CD1c-positive myeloid dendritic cell (primary cell): ENCODE data around the gene HIF3A.
"Not testable (repeated sequence)": the region's sequence is repeated elsewhere in the genome, so short reads cannot be mapped to it uniquely, and the experiment has no call there.

Experiments
- DNase-seq: peaks from one replicate; pipeline ENCODE4 v3.0.0-alpha.2; 2016; ENCODE audit errors: extremely low spot score

Gene HIF3A

GRCh38 chr19:46294494-46294893, 2.3 kb upstream of the HIF3A start:
- DNase-seq = no peak

- no peak for DNase-seq
Observed at GRCh38 chr19:46295401-46296201, 1.2 kb upstream of the HIF3A start.

GRCh38 chr19:46296202-46296480, 701 bp upstream of the HIF3A start:
- no peak for DNase-seq

- DNase-seq = no peak
Observed at GRCh38 chr19:46297700-46298478, 1.0 kb downstream of the HIF3A start.

GRCh38 chr19:46298479-46299003, 1.7 kb downstream of the HIF3A start:
- no peak for DNase-seq

GRCh38 chr19:46299004-46299509, 2.2 kb downstream of the HIF3A start:
- DNase-seq = no peak

- DNase-seq = no peak
Observed at GRCh38 chr19:46299695-46300094, 2.9 kb downstream of the HIF3A start.

GRCh38 chr19:46303322-46303690, 6.5 kb downstream of the HIF3A start:
- DNase-seq = no peak

- no peak for DNase-seq
Observed at GRCh38 chr19:46303691-46304397, 7.0 kb downstream of the HIF3A start.

GRCh38 chr19:46306501-46306900, 9.7 kb downstream of the HIF3A start:
- no peak for DNase-seq

GRCh38 chr19:46308510-46308909, 11.7 kb downstream of the HIF3A start:
- no peak for DNase-seq

- no peak for DNase-seq
Observed at GRCh38 chr19:46309056-46309455, 12.2 kb downstream of the HIF3A start.

GRCh38 chr19:46311444-46311843, 14.6 kb downstream of the HIF3A start:
- DNase-seq = no peak

GRCh38 chr19:46313540-46314469, 17.0 kb downstream of the HIF3A start:
- not testable (repeated sequence) for DNase-seq

- no peak for DNase-seq
Observed at GRCh38 chr19:46317339-46317738, 20.5 kb downstream of the HIF3A start.

- no peak for DNase-seq
Observed at GRCh38 chr19:46319613-46320012, 22.8 kb downstream of the HIF3A start.

- no peak for DNase-seq
Observed at GRCh38 chr19:46320559-46320958, 23.7 kb downstream of the HIF3A start.

- DNase-seq = no peak
Observed at GRCh38 chr19:46321653-46322052, 24.8 kb downstream of the HIF3A start.

GRCh38 chr19:46323227-46323626, 26.4 kb downstream of the HIF3A start:
- not testable (repeated sequence) for DNase-seq

GRCh38 chr19:46324277-46324676, 27.4 kb downstream of the HIF3A start:
- DNase-seq = no peak

- DNase-seq = no peak
Observed at GRCh38 chr19:46326608-46327007, 29.8 kb downstream of the HIF3A start.
